GM12891 (cell line): ENCODE measurements around the gene NANOS3.

Experiments
- DNase-seq: peaks from one replicate; pipeline ENCODE4 v3.0.0; 2011; ENCODE audit warnings: low spot score; ENCODE audit not compliant: insufficient read length
- FAIRE-seq: peaks from 2 replicates; lab custom pipeline; 2011; peaks lifted over from hg19 to GRCh38; lab: Jason Lieb, UNC
- PAX5 ChIP-seq: IDR thresholded peaks from 2 replicates; pipeline ENCODE4 v1.6.1; 2011; ENCODE audit warnings: low read length, moderate library complexity, mild to moderate bottlenecking; ENCODE audit not compliant: insufficient read depth, severe bottlenecking
- POLR2A ChIP-seq: IDR thresholded peaks from 2 replicates; pipeline ENCODE4 v1.6.1; 2011; ENCODE audit warnings: low read depth, low read length, control low read depth
- POLR2AphosphoS5 ChIP-seq: IDR thresholded peaks from 2 replicates; pipeline ENCODE4 v1.6.1; 2011; ENCODE audit warnings: low read depth, low read length, control low read depth
- POU2F2 ChIP-seq: IDR thresholded peaks from 2 replicates; pipeline ENCODE4 v1.6.1; 2011; ENCODE audit warnings: low read depth, mild to moderate bottlenecking, control low read depth, low read length, moderate library complexity
- SPI1 ChIP-seq: IDR thresholded peaks from 2 replicates; pipeline ENCODE4 v1.6.1; 2011; ENCODE audit warnings: low read depth, low read length, control low read depth
- TAF1 ChIP-seq: IDR thresholded peaks from 2 replicates; pipeline ENCODE4 v1.6.1; 2011; ENCODE audit warnings: low read depth, low read length, control low read depth

NANOS3 gene

DNA sequence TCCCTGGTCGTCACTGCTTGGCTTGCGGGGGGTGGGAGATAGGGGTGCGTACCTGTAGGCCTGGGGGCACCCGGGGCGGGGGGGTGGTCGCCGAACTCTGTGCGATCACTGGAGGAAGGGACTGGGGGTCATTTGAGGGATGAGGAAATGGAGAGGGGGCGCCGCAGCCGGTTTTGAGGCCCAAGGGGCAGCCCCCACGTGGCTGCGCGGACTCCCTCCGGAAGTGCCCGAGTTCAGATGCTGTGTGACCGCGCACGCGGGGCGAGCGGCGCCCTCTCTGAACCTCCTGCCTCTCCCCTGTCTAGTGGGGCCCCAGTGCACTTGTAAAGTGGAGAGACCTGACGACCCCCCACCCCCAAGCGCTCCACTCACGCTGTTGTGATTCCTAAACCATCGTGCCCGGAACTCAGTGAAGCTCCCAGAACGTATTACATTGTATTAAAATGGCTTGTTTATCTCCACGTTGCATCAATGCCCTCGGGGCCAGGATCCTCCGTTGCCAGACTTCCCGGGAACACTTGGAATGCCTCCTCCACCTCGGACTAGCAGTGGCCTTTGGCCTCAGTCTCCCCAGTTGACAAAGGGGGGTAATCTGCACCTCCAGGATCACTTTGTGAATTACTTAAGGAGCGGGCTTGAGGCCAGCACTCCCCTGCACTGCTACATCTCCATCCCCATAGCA is 3.0 kb upstream of the NANOS3 start:
- FAIRE-seq (no peak), DNase-seq (no peak)
- no peak for TF ChIP-seq POLR2AphosphoS5
- no peak for TF ChIP-seq POU2F2
- no peak for TF ChIP-seq POLR2A
- TF ChIP-seq PAX5 = no peak
- TF ChIP-seq SPI1 = no peak
- TF ChIP-seq TAF1 = no peak

DNA sequence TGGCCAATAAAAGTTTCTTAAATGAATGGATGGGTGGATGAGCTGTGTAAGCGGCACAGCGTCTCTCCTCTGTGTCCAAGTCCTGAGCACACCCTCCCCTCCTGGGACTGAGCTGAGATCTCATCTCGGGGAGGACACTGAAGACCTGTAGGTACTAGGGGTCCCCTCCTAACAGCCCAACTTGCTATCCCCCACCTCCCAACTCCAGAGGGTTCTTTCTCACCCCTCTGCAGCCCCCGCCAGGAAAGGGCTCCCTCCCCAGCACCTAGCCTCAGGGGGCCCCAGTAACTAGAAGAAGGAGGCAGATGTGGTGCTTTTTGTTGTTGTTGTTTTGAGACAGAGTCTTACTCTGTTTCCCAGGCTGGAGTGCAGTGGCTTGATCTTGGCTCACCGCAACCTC is 1.1 kb upstream of the NANOS3 start:
- no peak for TF ChIP-seq TAF1
- no peak for TF ChIP-seq SPI1
- no peak for TF ChIP-seq POLR2AphosphoS5
- TF ChIP-seq POLR2A = no peak

GRCh38 chr19:13877303-13877702 is 369 bp downstream of the NANOS3 start:
- TF ChIP-seq PAX5 (no peak), POU2F2 (no peak), POLR2A (no peak), SPI1 (no peak), POLR2AphosphoS5 (no peak), TAF1 (no peak)
- FAIRE-seq = no peak
- no peak for DNase-seq

More for the DNA sequence above, 1.1 kb upstream of the NANOS3 start:
- FAIRE-seq (no peak), DNase-seq (no peak)

- DNase-seq (peak; percentile 99), FAIRE-seq (peak; percentile 98)
- TF ChIP-seq TAF1 (no peak), POLR2AphosphoS5 (no peak), POLR2A (no peak), SPI1 (no peak), PAX5 (peak; percentile 71), POU2F2 (peak; percentile 75; the same call in 1 of the 2 replicates)
Observed at GRCh38 chr19:13880059-13881043, 3.4 kb downstream of the NANOS3 start.

- no peak for DNase-seq
- TF ChIP-seq POLR2AphosphoS5 (no peak), PAX5 (no peak), POLR2A (no peak)
- no peak for FAIRE-seq
Observed at GRCh38 chr19:13881251-13881691, 4.3 kb downstream of the NANOS3 start.

- FAIRE-seq = peak; percentile 89
Observed at GRCh38 chr19:13881692-13882418, 4.9 kb downstream of the NANOS3 start.

GRCh38 chr19:13882419-13882795 is 5.5 kb downstream of the NANOS3 start:
- TF ChIP-seq TAF1 = no peak
- no peak for TF ChIP-seq POLR2AphosphoS5
- TF ChIP-seq POU2F2 = no peak
- TF ChIP-seq SPI1 = no peak
- TF ChIP-seq PAX5 = no peak
- no peak for TF ChIP-seq POLR2A
- FAIRE-seq = peak; percentile 64
- no peak for DNase-seq

More at GRCh38 chr19:13881692-13882418, 4.9 kb downstream of the NANOS3 start:
- DNase-seq = no peak
- no peak for TF ChIP-seq TAF1
- TF ChIP-seq POLR2A = no peak
- TF ChIP-seq POLR2AphosphoS5 = no peak
- peak; percentile 80 for TF ChIP-seq SPI1
- no peak for TF ChIP-seq POU2F2
- TF ChIP-seq PAX5 = no peak

DNA sequence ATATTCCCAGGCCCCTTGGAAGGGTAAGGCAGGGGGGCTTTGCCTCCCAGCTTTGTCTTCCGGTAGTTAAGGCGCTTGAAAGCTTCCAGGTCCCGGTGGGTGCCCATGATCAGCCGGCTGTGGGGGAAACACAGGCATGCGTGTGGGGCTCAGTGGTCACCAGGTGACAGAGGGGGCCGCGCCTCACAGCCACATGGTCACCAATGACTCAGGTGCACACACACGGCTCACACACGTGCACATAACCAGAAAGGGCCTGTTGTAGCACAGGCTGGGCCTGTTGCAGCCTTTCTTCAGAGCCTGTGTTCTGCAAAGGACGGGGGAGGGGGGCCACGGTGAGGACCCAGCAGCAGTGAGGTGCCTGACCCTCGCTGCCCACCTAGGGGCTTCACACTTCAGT is 5.9 kb downstream of the NANOS3 start:
- TF ChIP-seq POU2F2 (no peak), SPI1 (no peak), POLR2A (no peak)
- FAIRE-seq (no peak), DNase-seq (no peak)

DNA sequence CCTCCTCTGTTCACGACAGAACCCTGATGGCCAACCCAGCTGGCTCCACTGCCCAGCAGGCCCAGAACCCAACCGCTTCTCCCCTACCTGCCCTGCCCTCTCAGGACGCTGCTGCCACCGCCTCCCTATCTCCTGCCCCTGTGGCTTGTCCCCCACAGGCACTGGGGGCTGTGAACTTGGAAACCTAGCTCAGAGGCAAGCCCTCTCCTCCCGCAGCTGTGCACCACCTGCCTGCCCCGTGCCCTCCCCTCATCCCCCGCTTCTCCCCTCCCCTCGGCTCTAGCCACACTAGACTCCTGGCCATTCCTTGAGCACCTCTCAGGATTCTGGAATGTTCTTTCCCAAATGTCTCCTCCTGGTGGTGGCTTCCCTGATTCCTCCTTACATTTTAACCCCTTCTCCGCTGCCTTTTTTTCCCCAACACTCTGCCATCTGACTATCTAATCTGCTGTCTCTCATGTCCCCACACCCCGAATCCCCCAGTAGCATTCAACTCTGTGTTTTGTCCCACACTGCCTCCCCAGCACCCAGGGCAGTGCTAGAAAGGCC is 6.7 kb downstream of the NANOS3 start:
- FAIRE-seq (no peak), DNase-seq (no peak)
- TF ChIP-seq POLR2A = no peak
- no peak for TF ChIP-seq POU2F2
- no peak for TF ChIP-seq PAX5
- no peak for TF ChIP-seq POLR2AphosphoS5
- TF ChIP-seq SPI1 = no peak
- no peak for TF ChIP-seq TAF1
